Gastrocnemius medialis (tissue), 4 donors: ENCODE measurements around the gene TCHHL1.
A peak's percentile ranks its signal among the peaks of the same experiment; 100 is the strongest.

Source experiments
- CTCF ChIP-seq, 5 experiments: fragments of 450-650 bp in 3 of 5; fragments of 200-600 bp in 2 of 5; sonication (generic) in 2 of 5; IDR thresholded peaks in 4 of 5; conservative IDR thresholded peaks in 1 of 5; 1 replicate in 4 of 5; 2 replicates in 1 of 5; pipeline ENCODE4 v1.5.1; 2016 to 2019; ENCODE audit warnings: antibody characterized with exemption in 5 of 5, mild to moderate bottlenecking in 3 of 5, moderate library complexity in 3 of 5
- POLR2A ChIP-seq, 2 donors: fragments of 450-650 bp; IDR thresholded peaks; one replicate each; pipeline ENCODE4 v1.6.1; 2017; ENCODE audit warnings: antibody characterized with exemption in 2 of 2, mild to moderate bottlenecking in 2 of 2, moderate library complexity in 2 of 2

GRCh38 chr1:152036267-152037216 lies 52.3 kb downstream of the TCHHL1 start, which contains the start of gene S100A11:
- no peak for TF ChIP-seq CTCF (IDR thresholded peaks at IDR 0.05 in 4 of 5, conservative IDR thresholded peaks at IDR 0.05 in 1 of 5)
- TF ChIP-seq POLR2A (IDR thresholded peaks at IDR 0.05): peak; percentile 73 to 84
